NCI-H2081 treated with DMSO at 0.1 percent for 48 hours (cell line): Measurements from ENCODE around the gene IKZF3.
"Not testable (repeated sequence)": the region's sequence is repeated elsewhere in the genome, so short reads cannot be mapped to it uniquely, and the experiment has no call there.

Source experiments
- DNase-seq: peaks from one replicate; lab custom pipeline; 2025; lab: John Stamatoyannopoulos, UW

Gene IKZF3

GRCh38 chr17:39855911-39856649 lies 8.0 kb downstream of the IKZF3 start:
- DNase-seq = not testable (repeated sequence)

- no peak for DNase-seq
Observed at GRCh38 chr17:39854909-39855308, 9.2 kb downstream of the IKZF3 start.

GRCh38 chr17:39852239-39852638 lies 11.9 kb downstream of the IKZF3 start:
- no peak for DNase-seq

- not testable (repeated sequence) for DNase-seq
Observed at GRCh38 chr17:39850186-39850585, 13.9 kb downstream of the IKZF3 start.

- DNase-seq = no peak
Observed at GRCh38 chr17:39848600-39848999, 15.5 kb downstream of the IKZF3 start.

- no peak for DNase-seq
Observed at GRCh38 chr17:39846205-39846604, 17.9 kb downstream of the IKZF3 start.

- DNase-seq = no peak
Observed at GRCh38 chr17:39845052-39845846, 18.9 kb downstream of the IKZF3 start.

GRCh38 chr17:39841134-39841683 lies 22.9 kb downstream of the IKZF3 start:
- no peak for DNase-seq

- no peak for DNase-seq
Observed at GRCh38 chr17:39838784-39839183, 25.3 kb downstream of the IKZF3 start.

GRCh38 chr17:39838057-39838456 lies 26.1 kb downstream of the IKZF3 start:
- no peak for DNase-seq

GRCh38 chr17:39836117-39836516 lies 28.0 kb downstream of the IKZF3 start:
- DNase-seq = no peak

GRCh38 chr17:39835038-39835786 lies 28.9 kb downstream of the IKZF3 start:
- no peak for DNase-seq

GRCh38 chr17:39834017-39834416 lies 30.1 kb downstream of the IKZF3 start:
- no peak for DNase-seq

GRCh38 chr17:39831588-39831987 lies 32.5 kb downstream of the IKZF3 start:
- no peak for DNase-seq

GRCh38 chr17:39828443-39828842 lies 35.7 kb downstream of the IKZF3 start:
- DNase-seq = no peak

- DNase-seq = no peak
Observed at GRCh38 chr17:39826334-39826733, 37.8 kb downstream of the IKZF3 start.

- DNase-seq = no peak
Observed at GRCh38 chr17:39823407-39824054, 40.6 kb downstream of the IKZF3 start.

GRCh38 chr17:39822051-39822451 lies 42.1 kb downstream of the IKZF3 start:
- no peak for DNase-seq

- DNase-seq = no peak
Observed at GRCh38 chr17:39820987-39821386, 43.1 kb downstream of the IKZF3 start.

GRCh38 chr17:39820541-39820940 lies 43.6 kb downstream of the IKZF3 start:
- DNase-seq = no peak

- DNase-seq = no peak
Observed at GRCh38 chr17:39818358-39819000, 45.6 kb downstream of the IKZF3 start.
